Endometrium (tissue), 2 donors: ENCODE results near the gene RNFT2.
"Not testable (repeated sequence)": the region's sequence is repeated elsewhere in the genome, so short reads cannot be mapped to it uniquely, and the experiment has no call there.

Experiments
- FAIRE-seq: peaks from 2 replicates; lab custom pipeline; 2012; peaks lifted over from hg19 to GRCh38; lab: Jason Lieb, UNC
- donor health status: control.
- donor health status: control.

The RNFT2 gene

DNA sequence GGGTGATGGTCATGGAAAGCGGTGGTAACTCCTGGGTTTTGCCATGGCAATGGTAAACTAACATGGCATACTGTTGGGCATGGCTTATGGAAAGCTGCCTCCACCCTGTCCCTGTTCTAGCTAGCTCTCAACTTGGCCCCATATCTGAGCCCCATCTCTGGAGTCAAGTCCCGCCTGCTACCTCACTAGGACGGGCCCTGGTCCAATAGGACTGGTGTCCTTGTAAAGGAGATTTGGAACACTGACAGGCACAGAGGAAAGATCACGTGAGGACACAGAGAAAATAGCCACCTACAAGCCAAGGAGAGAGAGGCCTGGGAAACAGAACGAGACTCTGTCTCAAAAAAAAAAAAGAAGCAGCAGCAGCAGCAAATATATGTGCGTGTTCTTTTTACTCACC, 59.8 kb downstream of the RNFT2 start:
- FAIRE-seq: no peak

DNA sequence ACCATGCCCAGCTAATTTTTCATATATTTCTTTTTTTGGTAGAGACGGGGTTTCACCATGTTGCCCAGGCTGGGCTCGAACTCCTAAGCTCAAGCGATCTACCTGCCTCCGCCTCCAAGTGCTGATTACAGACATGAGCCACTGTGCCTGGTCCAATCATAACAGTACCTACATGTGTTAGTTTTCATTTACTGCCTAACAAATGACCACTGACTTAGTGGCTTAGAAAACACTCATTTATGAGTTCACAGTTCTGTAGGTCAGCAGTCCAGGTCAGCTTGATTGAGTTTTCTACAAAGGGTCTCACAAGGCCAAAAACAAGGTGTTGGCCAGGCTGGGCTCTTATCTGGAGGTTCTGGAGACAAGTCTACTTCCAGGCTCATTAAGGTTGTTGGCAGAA, 60.6 kb downstream of the RNFT2 start:
- FAIRE-seq: no peak

DNA sequence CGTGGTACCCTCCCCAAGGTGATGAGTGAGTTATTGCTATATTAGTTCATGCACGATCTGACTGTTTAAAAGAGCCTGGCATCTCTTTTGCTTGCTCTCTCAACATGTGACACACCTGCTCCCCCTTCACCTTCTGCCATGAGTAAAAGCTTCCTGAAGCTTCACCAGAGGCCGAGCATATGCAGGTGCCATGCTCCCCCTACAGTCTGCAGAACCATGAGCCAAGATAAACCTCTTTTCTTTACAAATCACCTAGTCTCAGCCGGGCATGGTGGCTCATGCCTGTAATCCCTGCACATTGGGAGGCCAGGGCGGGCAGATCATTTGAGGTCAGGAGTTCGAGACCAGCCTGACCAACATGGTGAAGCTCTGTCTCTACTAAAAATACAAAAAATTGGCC, 61.8 kb downstream of the RNFT2 start:
- FAIRE-seq: no peak

DNA sequence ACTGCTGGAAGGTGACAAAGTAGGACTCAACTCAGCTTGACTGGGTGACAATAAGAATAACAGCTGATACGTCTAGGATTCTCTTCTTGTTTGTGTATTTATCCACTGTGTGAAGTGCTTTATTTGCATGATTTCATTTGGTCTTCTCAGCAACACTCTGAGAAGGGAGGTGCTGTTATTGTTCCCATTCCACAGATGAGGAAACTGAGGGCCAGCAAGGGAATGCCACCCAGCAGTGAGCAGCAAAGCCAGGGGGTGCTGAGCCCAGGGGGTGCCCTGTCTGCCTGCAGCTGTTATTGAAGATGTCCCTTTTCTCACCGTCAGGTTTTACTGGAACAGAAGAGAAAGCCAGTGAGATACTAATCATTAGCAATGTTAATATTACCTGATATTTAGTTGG, 62.8 kb downstream of the RNFT2 start:
- no peak for FAIRE-seq

DNA sequence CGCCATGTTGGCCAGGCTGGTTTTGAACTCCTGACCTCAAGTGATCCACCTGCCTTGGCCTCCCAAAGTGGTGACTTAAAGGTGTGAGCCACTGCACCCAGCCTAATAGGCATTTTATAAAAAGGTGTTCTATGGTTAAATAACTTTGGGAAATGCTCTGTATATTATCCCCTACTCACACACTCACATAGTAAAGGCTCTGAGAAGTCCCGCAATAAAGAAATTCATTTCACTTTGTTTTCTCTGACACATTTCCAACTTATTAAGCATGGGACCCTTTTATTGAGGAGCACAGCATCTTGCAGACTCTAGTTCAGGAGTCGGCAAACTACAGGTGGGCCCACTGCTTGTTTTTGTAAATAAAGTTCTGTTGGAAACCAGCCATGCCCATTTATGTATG, 63.9 kb downstream of the RNFT2 start:
- no peak for FAIRE-seq

DNA sequence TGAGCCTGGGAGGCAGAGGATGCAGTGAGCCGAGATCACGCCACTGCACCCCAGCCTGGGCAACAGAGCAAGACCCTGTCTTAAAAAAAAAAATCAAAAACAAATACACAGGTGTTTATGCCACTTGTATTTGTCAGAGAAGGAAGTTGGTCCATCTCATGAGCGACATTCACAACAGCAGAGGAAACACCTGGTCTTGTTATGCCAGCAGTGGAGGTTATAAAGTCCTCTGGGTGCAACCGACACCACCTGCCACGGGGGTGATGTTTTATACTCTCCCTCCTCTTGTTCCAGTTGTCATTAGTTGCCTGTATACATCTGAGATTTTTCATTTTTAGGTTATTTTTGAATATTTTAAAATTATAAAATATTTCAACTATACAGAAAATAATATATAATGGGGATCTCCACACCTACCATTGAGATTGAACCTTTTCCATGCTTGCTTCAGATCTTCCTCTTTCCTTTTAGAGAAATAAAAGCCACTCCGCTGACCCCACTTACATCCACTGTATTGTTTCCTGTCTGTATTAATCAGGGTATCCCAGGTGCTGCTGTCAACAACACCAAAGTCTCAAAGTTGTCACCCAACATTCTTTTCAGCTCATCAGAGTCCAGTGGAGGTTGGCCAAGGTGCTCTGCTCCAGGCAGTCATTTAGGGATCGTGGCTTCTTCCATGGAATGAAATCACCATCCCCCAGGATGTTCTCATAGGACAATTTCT, 65.1 kb downstream of the RNFT2 start:
- no peak for FAIRE-seq

DNA sequence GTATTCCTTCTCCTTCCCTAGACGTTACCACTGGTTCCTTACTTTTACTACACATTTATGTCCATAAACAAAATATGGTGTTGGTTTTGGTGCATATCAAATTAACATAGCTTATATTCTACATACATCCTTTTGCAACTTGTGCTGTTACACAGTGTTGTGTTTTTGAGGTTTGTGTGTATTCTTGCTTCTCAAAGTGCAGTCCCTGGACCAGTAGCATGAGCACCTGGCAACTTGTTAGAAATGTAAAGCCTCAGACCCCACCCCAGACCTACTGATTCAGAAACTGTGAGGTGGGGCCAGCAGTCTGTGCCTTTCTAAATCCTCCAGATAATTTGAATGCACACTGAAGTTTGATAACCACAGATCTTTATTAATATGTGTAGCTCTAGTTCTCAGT, 65.9 kb downstream of the RNFT2 start:
- no peak for FAIRE-seq

DNA sequence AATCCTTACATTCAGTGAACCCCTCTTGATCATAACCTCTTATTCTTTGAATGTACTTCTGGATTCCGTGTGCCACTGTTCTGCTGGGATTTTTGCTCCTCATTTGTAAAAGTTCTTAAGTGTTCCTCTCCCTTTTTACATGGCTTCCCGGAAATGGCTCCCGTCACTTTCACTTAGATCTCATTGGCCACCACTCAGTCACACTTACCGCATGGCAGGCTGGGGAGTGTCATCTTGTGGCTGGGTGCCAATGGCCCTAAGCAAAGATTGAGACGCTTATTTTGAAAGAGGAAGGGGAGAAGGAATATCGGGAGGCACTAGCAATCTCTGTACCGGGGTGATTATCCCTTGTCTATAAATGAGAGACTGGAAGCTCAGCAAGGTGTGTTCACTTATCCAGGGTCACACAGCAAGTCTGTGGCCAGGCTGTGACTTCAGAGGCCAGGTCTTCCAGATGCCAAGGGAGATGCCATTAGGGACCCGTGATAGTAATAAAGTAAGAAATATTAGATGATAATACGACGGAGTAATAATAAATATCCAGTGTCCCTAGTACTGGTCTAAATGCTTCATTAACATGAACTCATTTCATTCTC, 68.8 kb downstream of the RNFT2 start:
- no peak for FAIRE-seq

DNA sequence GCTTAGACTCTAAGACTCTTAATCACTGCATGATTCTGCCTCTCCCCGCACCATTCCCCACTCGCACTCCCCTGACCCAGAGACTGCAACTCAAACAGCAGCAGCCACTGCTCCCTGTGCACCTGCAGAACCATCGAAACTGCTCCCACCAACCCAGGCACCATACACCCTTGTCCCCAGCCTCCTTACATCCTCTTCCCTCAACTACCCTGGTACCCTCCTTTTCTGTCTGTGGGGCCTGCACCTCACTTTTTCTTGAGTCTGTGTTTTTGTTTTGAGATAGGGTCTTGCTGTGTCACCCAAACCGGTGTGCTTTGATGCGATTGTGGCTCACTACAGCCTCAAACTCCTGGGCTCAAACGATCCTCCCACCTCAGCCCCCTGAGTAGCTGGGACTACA, 69.4 kb downstream of the RNFT2 start:
- no peak for FAIRE-seq

DNA sequence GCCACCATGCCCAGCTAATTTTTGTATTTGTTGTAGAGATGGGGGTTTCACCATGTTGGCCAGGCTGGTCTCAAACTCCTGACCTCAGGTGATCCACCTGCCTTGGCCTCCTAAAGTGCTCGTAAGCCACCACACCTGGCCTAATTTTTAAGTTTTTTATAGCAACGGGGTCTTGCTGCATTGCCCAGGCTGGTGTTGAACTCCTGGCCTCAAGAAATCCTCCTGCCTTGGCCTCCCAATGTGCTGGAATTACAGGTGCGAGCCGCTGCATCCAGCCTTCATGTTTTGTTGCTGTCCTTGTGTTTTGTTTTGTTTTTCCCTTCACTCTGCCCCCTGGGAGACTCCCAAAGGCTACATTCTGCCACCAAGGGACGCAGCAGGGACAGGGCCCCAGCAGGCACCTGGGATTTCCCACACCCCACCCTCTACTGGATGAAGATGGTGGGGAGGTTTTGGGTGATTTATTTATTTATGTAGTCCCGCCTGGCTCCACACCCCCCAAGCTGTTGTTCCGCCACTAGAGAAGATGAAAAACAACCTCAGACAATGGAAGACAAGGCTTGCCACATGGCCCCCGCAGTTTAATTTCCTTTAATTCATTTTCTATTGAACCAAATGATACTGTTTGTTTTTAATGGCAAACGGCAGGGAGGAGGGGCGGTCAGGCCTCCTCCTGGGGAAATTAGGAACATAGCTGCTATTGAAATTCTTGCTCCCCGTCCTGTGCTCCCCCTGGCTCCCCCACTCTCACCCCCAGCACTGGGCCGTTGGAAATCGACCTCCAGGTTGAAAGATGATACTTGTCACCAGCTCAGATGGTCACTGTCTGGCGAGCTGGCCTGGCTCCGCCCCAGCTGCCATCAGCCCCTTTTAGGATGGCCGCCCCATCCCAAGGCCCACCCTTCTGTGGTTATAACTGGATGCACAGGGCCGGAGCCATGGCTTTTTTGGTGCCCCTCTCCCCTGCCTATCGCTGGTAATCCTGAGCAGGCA, 70.3 kb downstream of the RNFT2 start:
- no peak for FAIRE-seq

DNA sequence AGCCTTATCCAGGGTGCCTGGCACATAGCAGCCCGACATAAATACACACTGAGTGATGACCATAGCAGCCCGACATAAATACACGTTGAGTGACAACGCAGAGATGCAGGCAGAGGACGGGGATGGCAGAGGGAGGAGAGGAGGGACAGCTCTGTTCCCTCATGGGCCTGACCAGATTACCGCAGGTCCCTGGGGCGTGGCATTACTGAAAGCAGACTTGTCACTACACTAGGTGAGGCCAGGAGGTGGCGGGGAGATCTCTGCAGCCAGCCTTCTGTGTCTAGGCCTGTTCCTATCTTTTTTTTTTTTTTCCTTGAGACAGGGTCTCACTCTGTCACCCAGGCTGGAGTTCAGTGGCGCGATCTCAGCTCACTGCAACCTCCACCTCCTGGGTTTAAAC, 74.1 kb downstream of the RNFT2 start:
- no peak for FAIRE-seq

DNA sequence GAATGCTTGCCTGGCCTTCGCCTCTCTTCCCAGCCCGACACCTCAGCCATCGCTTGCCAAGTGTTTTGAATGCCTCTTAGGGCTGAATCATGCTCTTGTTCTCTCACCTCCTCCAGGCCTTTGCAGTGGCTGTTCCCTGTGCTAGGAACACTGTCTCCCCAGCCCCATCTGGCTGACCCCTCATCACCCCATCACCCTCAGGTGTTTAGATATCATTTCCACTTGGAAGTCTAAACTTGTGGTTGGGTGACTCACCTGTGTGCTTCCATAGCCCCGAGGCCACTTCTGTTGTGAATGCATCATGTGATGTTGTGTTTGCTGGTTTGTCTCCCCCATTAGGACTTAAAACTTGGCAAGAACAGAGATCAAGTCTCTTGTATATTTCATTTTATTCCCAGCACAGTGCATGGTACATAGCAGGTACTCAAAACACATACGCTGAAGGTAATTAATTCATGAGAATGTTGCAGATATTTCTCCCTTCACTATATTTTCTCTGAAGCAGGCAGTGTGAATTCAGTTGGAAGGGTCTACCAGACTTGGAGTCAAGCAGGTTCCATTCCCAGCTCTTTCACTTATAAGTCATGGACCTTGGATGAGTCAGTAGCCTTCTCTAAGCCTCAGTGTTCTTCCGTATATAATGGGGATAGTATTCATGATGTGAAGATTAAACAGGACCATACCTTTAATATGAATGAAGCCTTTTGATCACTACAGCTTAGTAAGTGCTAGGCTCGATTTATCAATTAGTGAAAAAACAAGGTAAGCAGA, 75.3 kb downstream of the RNFT2 start:
- no peak for FAIRE-seq

DNA sequence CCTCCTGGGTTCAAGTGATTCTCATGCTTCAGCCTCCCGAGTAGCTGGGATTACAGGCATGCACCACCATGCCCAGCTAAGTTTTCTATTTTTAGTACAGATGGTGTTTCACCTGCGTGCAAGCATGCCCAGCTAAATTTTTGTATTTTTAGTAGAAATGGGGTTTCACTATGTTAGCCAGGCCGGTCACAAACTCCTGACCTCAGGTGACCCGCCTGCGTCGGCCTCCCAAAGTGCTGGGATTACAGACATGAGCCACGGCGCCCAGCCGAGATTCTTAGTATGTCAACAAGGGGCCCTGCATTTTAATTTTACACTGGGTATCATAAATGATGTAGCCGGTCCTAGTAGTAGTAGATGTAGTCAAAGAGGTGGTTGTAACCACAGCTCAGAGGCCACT, 76.7 kb downstream of the RNFT2 start:
- FAIRE-seq: not testable (repeated sequence)

DNA sequence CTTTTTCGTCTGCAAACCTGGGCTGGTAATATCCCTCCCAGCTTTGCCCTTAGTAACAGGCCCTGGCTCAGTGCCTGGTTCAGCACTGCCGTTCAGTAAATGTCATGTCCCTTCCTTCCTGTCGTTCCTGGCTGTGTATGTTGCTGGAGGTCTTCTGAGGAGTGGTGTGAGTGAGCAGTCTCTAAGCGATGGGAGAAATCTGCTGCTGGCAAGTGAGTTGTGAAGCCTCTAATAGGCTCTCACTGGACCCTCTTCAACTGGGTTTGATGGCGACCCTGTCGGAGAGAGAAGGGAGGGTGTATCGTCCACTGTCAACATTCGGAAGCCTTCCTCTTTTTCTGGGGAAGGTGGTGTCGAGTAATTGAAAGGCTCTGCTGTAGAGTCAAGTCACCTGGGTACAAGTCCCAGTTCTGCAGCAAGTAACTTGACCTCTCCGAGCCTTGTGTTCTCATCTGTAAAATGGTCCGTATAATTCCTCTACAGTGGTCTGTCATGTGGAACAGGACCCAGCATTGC, 80.3 kb downstream of the RNFT2 start:
- no peak for FAIRE-seq

DNA sequence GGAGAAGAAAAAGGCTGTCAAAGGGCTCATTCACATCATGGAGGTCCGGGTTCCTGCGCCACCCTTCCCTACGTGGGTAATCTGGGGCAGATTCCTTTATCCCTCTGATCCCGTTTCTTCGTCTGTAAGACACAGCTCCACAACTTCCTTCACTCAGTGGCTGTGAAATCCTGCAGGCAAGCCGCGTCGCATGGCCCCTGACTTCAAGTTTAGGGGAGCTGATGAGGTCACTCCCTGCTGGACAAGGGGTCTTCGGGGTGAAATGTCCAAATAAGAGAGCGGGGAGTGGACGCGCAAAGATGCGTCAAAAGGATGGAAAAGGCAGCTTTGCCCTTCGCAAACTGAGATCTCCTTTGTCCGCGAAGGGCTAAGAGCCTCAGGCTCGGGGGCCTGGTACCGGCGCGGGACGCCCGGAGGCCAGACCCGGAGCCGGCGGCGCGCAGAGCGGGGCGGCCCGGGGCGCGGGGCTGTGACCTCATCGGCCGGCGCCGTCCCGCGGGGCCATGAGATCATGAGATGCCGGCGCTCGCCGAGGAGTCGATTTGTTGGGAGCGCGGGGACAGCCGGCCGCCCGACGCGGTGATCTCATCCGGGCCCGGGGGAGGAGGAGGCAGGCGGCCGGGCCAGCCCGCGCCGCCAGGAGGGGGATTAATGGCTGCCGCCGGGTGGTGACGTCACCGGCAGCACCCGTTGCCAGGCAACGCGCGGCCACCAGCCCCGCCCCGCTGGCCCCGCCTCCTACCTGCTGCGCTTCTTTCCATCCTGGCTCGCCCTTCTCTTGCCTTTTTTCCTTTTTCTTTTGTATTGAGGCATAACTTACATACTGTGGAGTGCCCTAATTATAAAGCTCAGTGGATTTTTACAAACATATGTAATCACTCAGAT, 81.1 kb downstream of the RNFT2 start:
- no peak for FAIRE-seq

DNA sequence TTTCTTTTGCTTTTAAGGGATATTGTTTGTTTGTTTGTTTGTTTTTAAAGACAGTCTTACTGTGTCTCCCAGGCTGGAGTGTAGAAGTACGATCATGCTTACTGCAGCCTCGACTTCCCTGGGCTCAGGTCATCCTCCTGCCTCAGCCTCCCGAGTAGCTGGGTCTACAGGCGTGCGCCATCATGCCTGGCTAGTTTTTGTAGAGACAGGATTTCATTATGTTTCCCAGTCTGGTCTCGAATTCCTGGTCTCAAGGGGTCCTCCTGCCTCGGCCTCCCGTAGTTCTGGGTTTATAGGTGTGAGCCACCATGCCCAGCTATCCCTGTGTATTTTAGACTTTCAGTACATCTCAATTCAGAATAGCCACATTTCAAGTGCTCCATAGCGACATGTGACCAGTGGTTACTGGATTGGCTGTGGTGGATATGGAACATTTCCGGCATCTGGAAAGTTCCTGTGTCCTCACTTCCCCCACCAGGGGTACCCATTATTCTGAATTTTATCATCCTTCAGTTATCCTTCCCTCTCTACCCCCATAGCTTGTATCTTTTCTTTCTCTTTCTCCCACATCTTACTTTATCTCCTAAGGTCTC, 82.0 kb downstream of the RNFT2 start:
- no peak for FAIRE-seq

DNA sequence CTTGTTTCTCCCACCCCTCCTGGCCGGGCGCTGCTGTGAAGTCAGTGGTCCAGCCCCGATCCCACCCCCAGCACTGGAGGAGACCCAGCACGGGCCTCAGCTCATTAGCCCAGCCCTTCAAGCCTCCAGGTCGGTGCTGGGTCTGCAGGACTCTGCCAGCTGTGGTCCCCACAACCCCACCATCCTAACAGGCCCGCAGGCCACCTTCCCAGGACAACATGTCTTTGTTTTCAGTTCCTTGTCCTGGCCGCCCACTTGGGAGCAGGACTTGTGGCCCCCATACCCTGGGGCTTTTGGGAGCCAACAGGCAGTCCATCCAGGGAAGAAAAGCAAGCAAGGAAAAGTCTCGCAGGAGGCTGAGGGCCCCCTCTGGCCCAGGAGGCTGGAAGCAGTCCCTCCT, 83.2 kb downstream of the RNFT2 start:
- FAIRE-seq: no peak

DNA sequence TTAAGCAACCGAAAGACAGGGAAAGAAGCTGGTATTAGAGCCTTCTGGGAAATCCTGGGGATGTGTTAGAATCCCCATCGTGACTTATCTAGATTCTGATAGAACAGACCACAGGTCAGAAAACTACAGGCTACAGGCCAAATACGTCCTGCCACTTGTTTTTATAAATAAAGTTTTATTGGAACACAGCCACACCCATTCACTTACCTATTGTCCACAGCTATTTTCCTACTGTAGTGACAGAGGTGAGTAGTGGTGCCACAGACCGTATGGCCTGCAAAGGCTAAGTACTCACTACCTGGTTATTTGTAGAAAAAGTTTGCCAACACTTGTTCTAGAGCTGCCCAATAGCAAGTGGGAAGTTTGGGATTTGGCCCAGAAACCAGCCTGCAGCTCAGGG, 89.3 kb downstream of the RNFT2 start:
- no peak for FAIRE-seq

DNA sequence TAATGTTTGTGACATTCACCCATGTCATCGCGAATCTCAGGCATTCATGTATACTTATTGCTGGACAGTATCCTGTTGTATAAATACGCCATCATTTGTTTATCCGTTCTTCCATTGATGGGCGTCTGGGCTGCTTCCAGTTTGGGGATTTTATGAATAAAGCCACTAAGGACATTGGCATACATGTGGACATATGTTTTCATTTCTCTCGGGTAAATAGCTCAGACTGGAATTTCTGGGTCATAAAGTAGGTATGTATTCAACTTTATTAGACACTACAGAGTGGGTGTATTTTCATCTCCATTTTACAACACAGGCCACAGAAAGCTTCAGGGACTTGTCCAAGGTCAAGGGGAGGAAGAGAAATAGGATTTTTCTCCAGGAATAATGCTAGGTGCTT, 94.2 kb downstream of the RNFT2 start:
- FAIRE-seq: peak; percentile 74

DNA sequence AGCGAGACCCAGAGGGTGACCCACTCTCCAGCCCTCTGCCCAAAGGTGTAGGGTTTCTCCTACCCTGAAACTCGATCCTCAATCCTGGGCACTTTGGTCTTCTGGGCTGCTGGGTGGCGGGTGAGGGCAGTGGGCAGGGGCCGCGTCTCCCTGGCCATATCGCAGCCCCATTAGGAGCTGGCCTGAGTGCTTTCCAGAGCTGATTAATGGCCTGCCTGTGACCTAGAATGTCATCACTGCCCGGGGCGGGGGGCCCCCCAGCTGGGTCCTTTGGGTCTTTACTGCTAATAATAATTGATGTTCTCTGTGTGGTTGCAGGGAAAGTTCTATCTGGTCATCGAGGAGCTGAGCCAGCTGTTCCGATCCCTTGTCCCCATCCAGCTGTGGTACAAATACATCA, 95.4 kb downstream of the RNFT2 start:
- FAIRE-seq: no peak

DNA sequence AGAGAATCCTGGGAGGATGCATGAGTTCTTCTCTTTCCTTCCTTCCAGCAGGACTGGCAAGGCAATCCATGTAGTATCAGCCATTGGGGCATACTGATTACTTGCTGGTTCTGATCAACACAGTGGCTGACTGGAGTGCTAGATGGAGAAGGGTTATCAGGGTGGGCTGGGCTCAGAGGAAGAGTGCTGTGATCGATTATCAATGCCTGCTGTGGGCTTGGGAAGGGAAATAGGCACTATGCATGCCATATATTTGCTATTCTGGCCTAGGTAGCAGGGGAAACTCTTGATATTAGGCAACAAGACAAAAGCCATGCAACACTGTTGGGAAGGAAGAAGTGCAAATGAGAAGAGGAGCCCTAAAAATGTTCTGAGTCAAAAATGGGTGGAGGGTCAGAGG, 97.4 kb downstream of the RNFT2 start:
- no peak for FAIRE-seq
